SU-DHL-6 (cell line): ENCODE results near the gene ATG9B.

Source experiments
- H2AFZ ChIP-seq: fragments of 200-600 bp; sonication (generic); 2 replicates; pipeline ENCODE4 v1.6.1; 2014; ENCODE audit warnings: low read depth, mild to moderate bottlenecking, moderate library complexity, mixed read lengths, antibody characterized with exemption, low read length; ENCODE audit not compliant: severe bottlenecking
- H3F3A ChIP-seq: fragments of 200-600 bp; shearing (Covaris generic); 2 replicates; pipeline ENCODE4 v1.6.0; 2016; ENCODE audit warnings: antibody characterized with exemption, mild to moderate bottlenecking; ENCODE audit not compliant: insufficient read depth
- H3K27ac ChIP-seq: fragments of 200-600 bp; sonication (generic); 2 replicates; pipeline ENCODE4 v1.5.1; 2016; ENCODE audit warnings: low read depth, mild to moderate bottlenecking, low read length, moderate library complexity, mixed read lengths
- H3K27me3 ChIP-seq: fragments of 200-600 bp; sonication (generic), shearing (Covaris generic); 2 replicates; pipeline ENCODE4 v1.6.0; 2014; ENCODE audit warnings: mild to moderate bottlenecking, low read length
- H3K36me3 ChIP-seq: fragments of 200-600 bp; sonication (generic); 2 replicates; pipeline ENCODE4 v1.6.1; 2014; ENCODE audit warnings: mild to moderate bottlenecking, low read length, mixed read lengths
- H3K4me2 ChIP-seq: fragments of 300-600, 200-600 bp; shearing (Covaris generic), sonication (generic); 2 replicates; pipeline ENCODE4 v1.6.0; 2014; ENCODE audit warnings: low read length, low read depth, mild to moderate bottlenecking; ENCODE audit not compliant: poor library complexity, severe bottlenecking
- H3K4me3 ChIP-seq: fragments of 200-600 bp; sonication (generic); 2 replicates; pipeline ENCODE4 v1.5.1; 2014; ENCODE audit warnings: antibody characterized with exemption, low read length, mild to moderate bottlenecking, mixed read lengths; ENCODE audit not compliant: insufficient read depth, poor library complexity, severe bottlenecking
- H3K79me2 ChIP-seq: fragments of 200-600 bp; sonication (generic); 2 replicates; pipeline ENCODE4 v1.6.1; 2014; ENCODE audit warnings: mild to moderate bottlenecking, low read length, moderate library complexity; ENCODE audit not compliant: insufficient read depth
- H3K9ac ChIP-seq: fragments of 200-600 bp; sonication (generic); 2 replicates; pipeline ENCODE4 v1.7.0; 2014; ENCODE audit warnings: mild to moderate bottlenecking, low read length
- H3K9me2 ChIP-seq: fragments of 200-600 bp; sonication (generic); replicated peaks from 2 replicates; pipeline ENCODE4 v1.6.1; 2014; ENCODE audit warnings: low read length; ENCODE audit not compliant: insufficient read depth
- H3K9me3 ChIP-seq: fragments of 200-600 bp; sonication (generic); 2 replicates; pipeline ENCODE4 v1.6.1; 2014; ENCODE audit warnings: low read length, mixed read lengths; ENCODE audit not compliant: insufficient read depth
- H4K20me1 ChIP-seq: fragments of 200-600 bp; sonication (generic); 2 replicates; pipeline ENCODE4 v1.6.1; 2014; ENCODE audit warnings: low read depth, mild to moderate bottlenecking, antibody characterized with exemption, low read length, moderate library complexity, mixed read lengths
- EZH2phosphoT487 ChIP-seq: fragments of 200-600 bp; sonication (generic), shearing (Covaris generic); conservative IDR thresholded peaks from 2 replicates; pipeline ENCODE4 v1.6.1; 2018; ENCODE audit warnings: mild to moderate bottlenecking, antibody characterized with exemption, low read length, moderate library complexity, mixed read lengths
- TF ChIP-seq, protein P1 (sequence below): fragments of 200-600 bp; sonication (generic); IDR thresholded peaks from one replicate; pipeline ENCODE4 v1.5.1; 2017; ENCODE audit warnings: antibody characterized with exemption, mild to moderate bottlenecking, low read length, moderate library complexity; ENCODE audit not compliant: insufficient read depth, poor library complexity, severe bottlenecking

Gene ATG9B

GRCh38 chr7:151005566-151005965, 18.7 kb downstream of the ATG9B start:
- no peaks in the 10 kb centered on the region for H3K9me2 ChIP-seq
- no peak overlapping the region for H2AFZ ChIP-seq
- H3K79me2 ChIP-seq = no peaks in the 10 kb centered on the region
- H3K9ac ChIP-seq = no peak overlapping the region
- no peak overlapping the region for H3K4me2 ChIP-seq
- TF ChIP-seq, protein P1, sequence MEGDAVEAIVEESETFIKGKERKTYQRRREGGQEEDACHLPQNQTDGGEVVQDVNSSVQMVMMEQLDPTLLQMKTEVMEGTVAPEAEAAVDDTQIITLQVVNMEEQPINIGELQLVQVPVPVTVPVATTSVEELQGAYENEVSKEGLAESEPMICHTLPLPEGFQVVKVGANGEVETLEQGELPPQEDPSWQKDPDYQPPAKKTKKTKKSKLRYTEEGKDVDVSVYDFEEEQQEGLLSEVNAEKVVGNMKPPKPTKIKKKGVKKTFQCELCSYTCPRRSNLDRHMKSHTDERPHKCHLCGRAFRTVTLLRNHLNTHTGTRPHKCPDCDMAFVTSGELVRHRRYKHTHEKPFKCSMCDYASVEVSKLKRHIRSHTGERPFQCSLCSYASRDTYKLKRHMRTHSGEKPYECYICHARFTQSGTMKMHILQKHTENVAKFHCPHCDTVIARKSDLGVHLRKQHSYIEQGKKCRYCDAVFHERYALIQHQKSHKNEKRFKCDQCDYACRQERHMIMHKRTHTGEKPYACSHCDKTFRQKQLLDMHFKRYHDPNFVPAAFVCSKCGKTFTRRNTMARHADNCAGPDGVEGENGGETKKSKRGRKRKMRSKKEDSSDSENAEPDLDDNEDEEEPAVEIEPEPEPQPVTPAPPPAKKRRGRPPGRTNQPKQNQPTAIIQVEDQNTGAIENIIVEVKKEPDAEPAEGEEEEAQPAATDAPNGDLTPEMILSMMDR = no peak
- no peak for TF ChIP-seq EZH2phosphoT487
- no peaks in the 10 kb centered on the region for H3K36me3 ChIP-seq
- H3K27ac ChIP-seq = no peak overlapping the region
- no peaks in the 10 kb centered on the region for H4K20me1 ChIP-seq
- no peaks in the 10 kb centered on the region for H3K9me3 ChIP-seq
- H3K4me3 ChIP-seq = no peak overlapping the region
- H3F3A ChIP-seq = no peaks in the 10 kb centered on the region
- no peaks in the 10 kb centered on the region for H3K27me3 ChIP-seq

DNA sequence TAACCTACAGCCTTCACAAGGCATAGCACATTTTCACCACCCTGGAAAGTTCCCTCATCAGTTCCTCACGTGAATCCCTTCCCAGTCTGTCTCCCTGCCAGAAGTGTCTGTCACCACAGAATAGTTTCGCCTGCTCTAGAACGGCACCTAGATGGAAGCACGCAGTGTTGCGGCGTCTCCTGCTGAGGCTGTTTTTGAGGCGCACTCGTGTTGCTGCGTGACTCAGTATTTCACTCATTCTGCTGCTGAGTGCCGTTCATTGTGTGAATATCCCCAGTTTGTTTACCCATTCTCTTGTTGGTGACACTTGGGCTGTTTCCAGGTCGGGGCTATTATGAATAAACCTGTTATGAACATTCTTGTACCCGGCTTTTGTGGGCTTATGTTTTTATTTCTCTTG, 20.7 kb downstream of the ATG9B start:
- H4K20me1 ChIP-seq = no peaks in the 10 kb centered on the region
- H2AFZ ChIP-seq = no peak overlapping the region
- H3K79me2 ChIP-seq = no peaks in the 10 kb centered on the region
- no peaks in the 10 kb centered on the region for H3K9me3 ChIP-seq
- no peak overlapping the region for H3K4me2 ChIP-seq
- H3K27me3 ChIP-seq = no peaks in the 10 kb centered on the region
- no peaks in the 10 kb centered on the region for H3K9me2 ChIP-seq
- TF ChIP-seq, protein P1 = no peak
- TF ChIP-seq EZH2phosphoT487 = no peak
- no peaks in the 10 kb centered on the region for H3F3A ChIP-seq
- no peak overlapping the region for H3K27ac ChIP-seq
- H3K4me3 ChIP-seq = no peak overlapping the region
- no peaks in the 10 kb centered on the region for H3K36me3 ChIP-seq
- H3K9ac ChIP-seq = no peak overlapping the region

DNA sequence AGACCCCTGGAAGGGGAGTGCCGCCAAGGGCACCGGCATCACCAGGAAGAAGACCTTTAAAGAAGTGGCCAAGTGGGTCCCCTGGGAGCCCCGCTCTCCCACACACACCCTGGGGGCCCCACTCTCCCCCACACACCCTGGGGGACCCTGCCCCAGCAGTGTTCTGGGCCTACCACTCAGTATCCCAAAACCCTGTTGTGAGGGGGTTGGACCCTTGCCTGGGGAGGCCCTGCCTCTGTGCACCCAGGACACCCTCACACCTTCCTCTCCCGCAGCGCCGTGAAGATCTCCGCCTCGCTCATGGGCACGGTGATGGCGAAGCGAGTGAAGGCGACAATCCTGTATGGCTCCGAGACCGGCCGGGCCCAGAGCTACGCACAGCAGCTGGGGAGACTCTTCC, 22.7 kb downstream of the ATG9B start:
- Histone ChIP-seq H3K4me3 (no peak overlapping the region), H3K9me3 (no peaks in the 10 kb centered on the region), H3K36me3 (no peaks in the 10 kb centered on the region), H3K27me3 (no peaks in the 10 kb centered on the region), H3K27ac (no peak overlapping the region), H2AFZ (no peak overlapping the region), H4K20me1 (no peaks in the 10 kb centered on the region), H3K79me2 (no peaks in the 10 kb centered on the region), H3K9ac (no peak overlapping the region), H3K9me2 (no peaks in the 10 kb centered on the region), H3F3A (no peaks in the 10 kb centered on the region), H3K4me2 (no peak overlapping the region)
- no peak for TF ChIP-seq EZH2phosphoT487
- TF ChIP-seq, protein P1 = no peak
